ENCODE measurements around the gene CRYBB1. TPM values are rescaled to one million over a fixed set of nuclear protein-coding genes. Genes with fewer than 3 reads are reported as not detected.

Gene CRYBB1
- total and polyA plus RNA-seq, 2 of the 13 experiments (the other 11 are each of a cell fraction or from before 2014, with no cell fraction given), result not detected

- Histone ChIP-seq H3K27ac (ENCODE audit: extremely low read length, insufficient read depth, low read length) (no peak overlapping the region), H3K4me1 (ENCODE audit: insufficient read depth, low read length) (peaks cover 25% of the 10 kb centered on the region), H2AFZ (ENCODE audit: low read length) (no peak overlapping the region), H3K4me3 (replicated peaks in 1 of 3; ENCODE audit: insufficient read depth in 1 of 3, low read depth in 2 of 3, low read length in 3 of 3) (no peak overlapping the region), H3K36me3 (replicated peaks in 1 of 2; ENCODE audit: control insufficient read depth in 1 of 2, insufficient read depth in 2 of 2, low read length in 2 of 2) (0 out of 5 replicates have a peak, but pooled peaks cover 0 to 4% of the 10 kb centered on the region in 2 experiments), H3K27me3 (ENCODE audit: control insufficient read depth in 1 of 2, insufficient read depth in 2 of 2, low read length in 2 of 2) (no peaks in the 10 kb centered on the region; a peak in 1 of 5 replicates), H3K79me2 (ENCODE audit: insufficient read depth, low read length) (peaks cover 10% of the 10 kb centered on the region), H3K9ac (ENCODE audit: insufficient read depth, low read depth, low read length) (no peak overlapping the region), H3K4me2 (ENCODE audit: low read depth, low read length) (no peak overlapping the region), H4K20me1 (ENCODE audit: insufficient read depth, low read length) (no peaks in the 10 kb centered on the region), H3K9me3 (ENCODE audit: low read length) (no peaks in the 10 kb centered on the region)
- TF ChIP-seq GMEB1 (CRISPR knock-in tag; IDR thresholded peaks at IDR 0.05; ENCODE audit: borderline replicate concordance) (no peak), ZBTB44 (CRISPR knock-in tag; IDR thresholded peaks at IDR 0.05) (no peak), ZNF619 (CRISPR knock-in tag; IDR thresholded peaks at IDR 0.05) (no peak), CCDC6 (CRISPR knock-in tag; IDR thresholded peaks at IDR 0.05) (no peak), GPN1 (CRISPR knock-in tag; IDR thresholded peaks at IDR 0.05; ENCODE audit: borderline replicate concordance) (no peak), SMAD1 (CRISPR knock-in tag; IDR thresholded peaks at IDR 0.05; ENCODE audit: borderline replicate concordance, low read depth) (no peak), ZNF562 (CRISPR knock-in tag; IDR thresholded peaks at IDR 0.05; ENCODE audit: borderline replicate concordance) (no peak), ELF3 (CRISPR knock-in tag; IDR thresholded peaks at IDR 0.05) (no peak), ZNF10 (CRISPR knock-in tag; IDR thresholded peaks at IDR 0.05; ENCODE audit: borderline replicate concordance, low read depth) (no peak), THRA (CRISPR knock-in tag; IDR thresholded peaks at IDR 0.05; ENCODE audit: borderline replicate concordance) (no peak), ZFP36L1 (CRISPR knock-in tag; IDR thresholded peaks at IDR 0.05) (no peak)
- CTCF ChIA-PET (ENCODE audit: low intra/inter-chr PET ratio, low total read pairs), result no interaction called here
- FAIRE-seq (no peak), ATAC-seq (no peak), DNase-seq (ENCODE audit: low spot score) (no peak)
- POLR2A ChIA-PET, result interaction anchor here (1.2 kb wide), 1 partner anchor 103 kb away, joined by 3 read pairs; the partner anchor contains the start of genes HPS4 and SRRD
- in situ Hi-C loops (cut with HindIII; ENCODE audit: extremely low pct_ligation_motif_present, low pct_unique_long_range_greater_than_20kb) (no loop called here), intact Hi-C loops (cut with micrococcal nuclease; ENCODE audit: unreplicated experiment) (no loop called here)
- 92% methylated on average over 9 of the region's 11 CpGs for WGBS (ENCODE audit: low lambda C conversion rate)
- no TSS peak for BruUV-seq (replicated peaks)
Observed at GRCh38 chr22:26586556-26587325, 31.1 kb downstream of the CRYBB1 start.
